SIG-M5 treated with dmso at 0.1 percent for 504 hours (cell line): ENCODE data around the gene LRRFIP1.
"Not testable (repeated sequence)": the region's sequence is repeated elsewhere in the genome, so short reads cannot be mapped to it uniquely, and the experiment has no call there.

ENCODE experiments used
- DNase-seq: peaks from one replicate; lab custom pipeline; 2025; ENCODE audit not compliant: unreplicated experiment; lab: John Stamatoyannopoulos, UW

The LRRFIP1 gene

DNA sequence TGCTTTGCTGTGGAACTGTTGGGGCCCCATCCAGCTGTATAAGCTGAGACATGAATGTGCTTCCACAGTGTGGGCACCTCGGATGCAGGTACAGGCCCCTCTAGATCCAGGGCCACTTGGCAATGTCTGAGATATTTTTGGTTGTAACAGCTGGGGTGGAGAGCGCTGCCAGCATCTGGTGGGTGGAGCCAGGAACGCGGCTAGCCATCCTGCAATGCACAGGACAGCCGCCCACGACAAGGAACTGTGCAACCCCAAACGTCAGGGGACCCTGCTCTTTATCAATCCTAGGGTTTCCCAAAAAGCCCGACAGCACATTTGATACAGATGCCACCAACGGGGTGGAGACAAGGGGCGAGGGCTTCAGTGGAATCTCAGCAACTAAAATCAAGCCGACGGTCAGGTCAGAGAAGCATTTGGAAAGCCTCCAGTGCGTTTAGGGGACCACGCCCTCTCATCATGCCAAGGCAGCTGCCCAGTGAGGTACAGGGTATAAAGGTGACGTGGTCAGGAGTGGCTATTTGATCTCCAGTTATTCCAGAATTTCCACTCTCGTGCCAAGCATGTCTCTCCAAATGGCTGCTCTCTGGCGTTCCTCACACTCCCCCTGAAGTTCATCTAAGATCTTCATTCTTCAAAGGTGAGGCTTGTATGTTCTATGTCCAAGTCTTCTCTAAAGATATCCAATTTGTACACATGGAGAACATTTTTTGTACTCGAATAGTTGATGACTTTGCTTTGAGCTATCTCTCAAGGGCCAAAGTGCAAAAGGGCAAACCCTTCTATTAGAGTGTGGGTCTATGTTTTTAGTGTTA is 55.7 kb downstream of the LRRFIP1 start:
- DNase-seq, result no peak

GRCh38 chr2:237685408-237685807 is 58.0 kb downstream of the LRRFIP1 start:
- no peak for DNase-seq

DNA sequence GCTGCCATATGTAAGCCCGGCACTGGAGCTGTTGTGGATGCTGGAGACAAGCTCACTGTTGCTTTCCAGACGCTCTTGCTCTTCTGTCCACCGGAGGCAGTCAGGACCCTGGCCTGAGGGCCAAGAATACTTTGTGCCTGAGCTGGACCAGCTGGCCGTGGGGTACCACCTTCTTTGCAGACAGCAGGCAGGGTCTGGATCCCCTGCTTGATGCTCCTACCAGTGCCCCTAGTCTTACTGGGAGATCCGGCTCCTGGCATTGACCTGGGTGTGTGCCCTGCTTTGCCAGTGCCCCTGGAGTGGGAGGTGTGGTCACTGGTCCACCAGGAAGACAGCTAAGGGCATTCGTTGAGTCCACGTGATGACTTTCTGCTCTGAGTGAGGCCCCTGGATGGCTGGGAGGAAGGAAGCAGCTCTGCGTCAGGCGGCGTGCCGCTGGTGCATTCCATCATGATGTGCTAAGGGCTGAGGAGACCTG is 59.3 kb downstream of the LRRFIP1 start:
- DNase-seq, result no peak

DNA sequence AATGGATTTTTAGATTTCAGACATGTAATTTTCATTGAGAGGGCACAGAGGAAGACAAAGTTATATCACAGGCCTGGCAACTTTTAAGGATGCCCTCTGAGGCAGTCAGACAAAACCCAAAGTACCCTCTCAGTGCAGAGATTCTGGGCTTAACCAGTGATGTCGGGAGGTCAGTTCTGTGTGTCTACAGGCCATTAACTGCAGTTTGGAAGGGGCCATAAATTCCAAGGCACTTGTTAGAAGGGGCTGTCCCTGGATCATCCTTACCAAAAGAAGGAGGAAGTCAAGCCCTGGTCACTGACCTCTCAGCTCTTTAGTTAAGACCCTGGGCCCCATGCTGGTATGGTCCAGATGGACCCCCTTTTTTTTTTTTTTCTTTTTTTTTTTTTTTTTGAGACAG is 60.7 kb downstream of the LRRFIP1 start:
- DNase-seq, result no peak

- not testable (repeated sequence) for DNase-seq
Observed at GRCh38 chr2:237688541-237688940, 61.2 kb downstream of the LRRFIP1 start.

DNA sequence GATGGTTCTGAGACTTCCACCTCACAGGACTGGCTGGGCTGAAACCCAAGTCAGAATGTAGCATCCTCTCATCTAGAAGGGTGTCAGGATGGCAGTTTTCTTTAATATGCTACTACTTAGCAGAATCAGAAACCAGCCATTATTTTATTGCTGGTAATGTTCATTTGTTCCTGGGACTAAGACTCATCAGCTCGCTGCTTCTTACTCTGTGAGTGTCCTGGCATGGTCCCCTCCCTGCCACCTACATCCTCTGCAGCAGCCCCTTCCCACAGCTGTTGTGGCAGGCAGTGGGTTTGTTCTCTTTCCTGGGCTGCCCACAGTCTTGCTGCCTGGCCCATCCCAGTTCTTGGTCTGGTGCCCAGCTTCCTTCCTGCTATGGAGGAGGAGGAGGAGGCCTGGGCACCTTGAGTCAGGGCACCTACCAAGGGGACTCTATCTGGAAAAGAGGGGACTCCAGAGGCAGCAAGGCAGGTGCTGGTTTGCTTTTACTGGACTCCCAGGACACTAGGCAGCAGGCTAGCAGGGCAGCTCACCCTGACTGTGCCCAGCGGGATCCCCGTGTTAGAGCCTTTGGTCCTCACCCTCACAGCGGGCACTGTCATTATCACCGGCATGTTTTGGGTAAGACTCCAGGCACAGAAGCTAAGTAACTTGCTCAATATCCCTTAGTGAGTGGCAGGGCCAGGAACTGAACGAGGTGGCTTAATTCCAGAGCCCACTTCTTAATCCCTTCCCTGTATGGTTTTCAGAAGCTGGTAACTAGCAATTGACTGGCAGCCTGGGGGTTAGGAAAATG is 62.1 kb downstream of the LRRFIP1 start:
- no peak for DNase-seq

GRCh38 chr2:237691029-237691907 is 63.9 kb downstream of the LRRFIP1 start:
- no peak for DNase-seq

GRCh38 chr2:237691908-237692600 is 64.7 kb downstream of the LRRFIP1 start:
- peak; percentile 89 for DNase-seq

- no peak for DNase-seq
Observed at GRCh38 chr2:237692601-237693290, 65.4 kb downstream of the LRRFIP1 start.

DNA sequence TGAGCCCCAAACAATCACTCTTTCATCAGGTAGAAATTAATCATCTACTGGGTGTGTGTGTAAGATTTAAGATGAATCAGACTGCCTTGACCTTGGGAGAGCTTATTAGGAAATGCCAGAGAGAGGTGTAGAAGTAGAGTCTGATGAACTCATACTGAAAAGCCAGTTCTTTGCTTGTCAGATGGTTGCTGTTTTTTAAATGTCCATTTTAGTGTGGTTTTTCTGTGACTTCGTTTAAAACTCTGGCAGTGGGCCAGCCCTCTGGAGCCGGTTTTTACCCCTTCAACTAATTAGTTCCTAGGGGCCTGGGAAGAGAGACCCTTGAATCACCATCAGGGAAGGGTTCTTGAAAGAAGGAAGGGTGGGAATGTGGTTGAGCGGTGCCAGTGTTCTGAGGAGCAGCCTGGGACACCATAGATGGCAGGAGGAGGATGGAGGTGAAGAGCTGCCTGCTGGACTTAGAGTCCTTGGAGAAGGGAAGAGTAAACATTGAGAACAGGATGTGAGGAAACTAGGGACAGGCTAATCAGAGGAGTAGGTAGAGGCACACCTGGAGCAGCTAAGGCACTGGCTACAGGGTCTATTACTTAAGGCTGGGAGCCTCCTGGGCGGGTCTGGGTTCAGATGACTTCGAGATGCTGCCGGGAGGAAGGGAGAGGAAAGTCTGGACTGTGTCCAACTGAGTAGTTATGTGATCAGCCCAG is 66.1 kb downstream of the LRRFIP1 start:
- peak; percentile 52 for DNase-seq

- peak; percentile 81 for DNase-seq
Observed at GRCh38 chr2:237694415-237695194, 67.2 kb downstream of the LRRFIP1 start.

DNA sequence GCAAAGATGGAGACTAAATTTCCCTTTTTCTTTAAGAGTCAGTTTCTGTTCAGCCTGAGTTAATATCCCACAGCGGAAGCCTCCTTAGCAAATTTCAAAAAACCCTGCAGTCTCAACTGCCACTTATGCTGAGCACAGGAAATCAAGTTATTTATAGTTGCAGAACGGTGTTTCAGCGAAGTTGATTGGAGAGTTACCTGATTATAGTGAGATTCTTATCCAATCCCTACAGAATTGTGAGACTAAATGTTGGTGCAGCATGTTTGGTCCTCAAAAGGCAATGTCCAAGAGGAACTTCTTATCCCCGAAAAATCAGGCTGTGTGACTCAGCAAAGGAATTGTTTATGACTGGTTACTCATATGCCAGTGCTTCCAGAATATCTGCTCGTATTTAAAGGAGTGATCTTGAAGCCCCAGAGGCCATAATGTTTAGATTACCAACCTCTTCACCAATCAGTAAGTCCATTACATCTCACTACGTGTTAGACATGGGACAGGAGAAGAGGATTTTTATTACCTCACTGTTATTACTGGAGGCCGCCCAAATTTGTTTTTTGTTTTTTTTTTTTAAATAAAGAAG is 67.9 kb downstream of the LRRFIP1 start:
- DNase-seq, result peak; percentile 92

- DNase-seq, result no peak
Observed at GRCh38 chr2:237696461-237696860, 69.1 kb downstream of the LRRFIP1 start.

DNA sequence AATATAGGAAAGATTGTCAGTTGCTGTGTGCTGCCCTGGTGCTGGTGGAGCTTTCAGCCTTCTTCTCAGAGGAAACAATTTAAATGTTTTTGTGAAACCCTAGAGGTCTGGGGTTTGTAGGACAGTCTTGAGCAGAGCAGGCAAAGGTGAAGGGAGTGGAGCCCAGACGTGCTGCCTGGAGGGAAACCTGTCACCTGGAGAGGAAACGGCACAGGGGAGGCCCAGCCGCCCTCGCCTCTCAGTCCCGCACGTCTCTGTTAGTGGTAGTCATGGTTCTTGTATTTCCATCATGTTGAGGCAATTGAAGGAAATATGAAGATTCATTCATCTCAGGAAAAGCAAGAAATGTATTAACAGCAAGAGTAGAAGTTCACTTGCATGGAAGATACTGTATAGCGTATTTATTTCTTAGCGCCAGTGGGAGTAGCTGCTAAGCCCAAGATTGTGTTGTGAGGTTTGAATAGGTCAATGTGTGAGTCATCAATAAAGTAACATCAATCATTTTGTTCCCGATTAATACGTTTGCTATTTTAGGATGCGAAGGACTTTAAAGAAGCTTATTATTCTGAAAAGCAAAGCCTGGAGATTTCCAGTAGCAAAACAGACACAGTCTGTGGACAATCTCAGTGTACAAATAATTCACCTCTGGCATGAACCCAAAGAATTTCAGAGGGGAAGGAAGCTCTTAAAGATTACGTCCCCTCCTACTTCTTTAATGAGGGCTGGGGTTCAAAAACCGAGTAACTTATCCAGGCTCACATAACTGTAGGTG is 70.4 kb downstream of the LRRFIP1 start:
- DNase-seq, result no peak

DNA sequence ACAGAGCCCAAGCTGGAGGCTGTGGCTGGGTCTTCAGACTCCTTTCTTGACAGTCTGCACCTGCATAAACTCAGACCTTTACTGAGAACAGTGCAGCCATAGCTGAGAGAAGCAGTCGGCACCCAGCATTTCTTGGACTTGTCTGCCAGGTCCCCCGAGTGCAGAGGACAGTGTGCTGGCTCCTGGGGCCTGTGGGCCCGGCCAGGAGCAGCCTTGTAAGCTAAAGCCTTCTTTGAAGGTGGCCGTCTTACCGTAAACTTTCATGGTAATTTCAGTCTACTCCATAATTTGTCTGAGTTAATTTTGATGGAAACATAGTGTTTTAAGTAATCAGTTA is 70.9 kb downstream of the LRRFIP1 start:
- no peak for DNase-seq

- no peak for DNase-seq
Observed at GRCh38 chr2:237699870-237700511, 72.6 kb downstream of the LRRFIP1 start.

DNA sequence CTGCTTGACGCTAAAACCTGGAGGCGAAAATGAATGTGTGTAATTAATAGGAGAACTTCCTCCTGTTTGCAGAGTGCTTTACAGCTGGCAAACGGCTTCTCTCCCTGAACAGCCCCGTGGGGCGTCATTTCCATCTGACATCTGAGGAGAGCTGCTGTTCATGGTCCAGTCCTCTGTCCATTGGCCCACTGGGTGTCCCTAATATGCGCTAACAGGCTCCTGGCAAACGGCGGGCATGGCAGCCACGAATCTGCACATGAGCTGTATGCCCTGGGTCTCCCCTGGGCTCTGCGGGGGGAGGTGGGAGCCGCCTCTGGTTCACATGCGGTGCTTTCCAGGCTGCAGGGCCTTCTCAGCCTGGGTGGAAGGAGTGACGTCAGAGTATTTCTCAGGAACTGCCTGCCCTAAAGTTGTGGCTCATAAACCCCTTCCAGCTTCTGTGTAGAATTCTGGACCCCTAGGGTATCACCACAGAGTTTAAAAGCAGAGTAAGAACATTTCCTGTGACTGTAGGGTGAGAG is 73.2 kb downstream of the LRRFIP1 start:
- DNase-seq, result peak; percentile 80
